Stimulated activated CD8-positive, alpha-beta memory T cell treated with anti-CD3 and anti-CD28 coated beads, Interleukin-15, amount 100 ng/mL, for 48 hours (primary cell): Measurements from ENCODE around the gene DPPA4.
A peak's percentile ranks its signal among the peaks of the same experiment; 100 is the strongest.

Experiments used
- DNase-seq, 2 donors: peaks; one replicate each; pipeline ENCODE4 v3.0.0-alpha.2; 2020; ENCODE audit warnings: low read depth in 2 of 2

Gene DPPA4

GRCh38 chr3:109338322-109338721 lies 976 bp upstream of the DPPA4 start:
- no peak for DNase-seq

GRCh38 chr3:109336291-109336861 lies 970 bp downstream of the DPPA4 start:
- peak in 1 of 2 donors; percentile 8 for DNase-seq

GRCh38 chr3:109334572-109334971 lies 2.8 kb downstream of the DPPA4 start:
- DNase-seq, result no peak

- DNase-seq, result no peak
Observed at GRCh38 chr3:109331692-109332091, 5.7 kb downstream of the DPPA4 start.

- no peak for DNase-seq
Observed at GRCh38 chr3:109330405-109330804, 6.9 kb downstream of the DPPA4 start.

GRCh38 chr3:109328202-109328601 lies 9.1 kb downstream of the DPPA4 start:
- DNase-seq, result no peak

GRCh38 chr3:109325657-109326056 lies 11.7 kb downstream of the DPPA4 start:
- DNase-seq, result no peak

- no peak for DNase-seq
Observed at GRCh38 chr3:109325109-109325508, 12.2 kb downstream of the DPPA4 start.

GRCh38 chr3:109316162-109316730 lies 21.1 kb downstream of the DPPA4 start, which contains the start of gene DPPA2:
Gene DPPA2, minus strand, starts transcription at chr3:109316517. Its CDS starts 1,975 bp downstream, at chr3:109314542.
- no peak for DNase-seq

GRCh38 chr3:109313061-109313460 lies 24.3 kb downstream of the DPPA4 start:
- DNase-seq, result no peak

- no peak for DNase-seq
Observed at GRCh38 chr3:109297496-109297895, 39.9 kb downstream of the DPPA4 start.

GRCh38 chr3:109284071-109284470 lies 53.3 kb downstream of the DPPA4 start:
- DNase-seq, result no peak

GRCh38 chr3:109278546-109278945 lies 58.8 kb downstream of the DPPA4 start:
- no peak for DNase-seq

GRCh38 chr3:109278141-109278540 lies 59.2 kb downstream of the DPPA4 start:
- DNase-seq, result no peak
